ENCODE measurements around the gene NXPH2. TPM values are rescaled to one million over a fixed set of nuclear protein-coding genes. Genes with fewer than 3 reads are reported as not detected.

Gene NXPH2
- total and polyA plus RNA-seq, 2 of the 13 experiments (the other 11 are each of a cell fraction or from before 2014, with no cell fraction given) = not detected

DNA sequence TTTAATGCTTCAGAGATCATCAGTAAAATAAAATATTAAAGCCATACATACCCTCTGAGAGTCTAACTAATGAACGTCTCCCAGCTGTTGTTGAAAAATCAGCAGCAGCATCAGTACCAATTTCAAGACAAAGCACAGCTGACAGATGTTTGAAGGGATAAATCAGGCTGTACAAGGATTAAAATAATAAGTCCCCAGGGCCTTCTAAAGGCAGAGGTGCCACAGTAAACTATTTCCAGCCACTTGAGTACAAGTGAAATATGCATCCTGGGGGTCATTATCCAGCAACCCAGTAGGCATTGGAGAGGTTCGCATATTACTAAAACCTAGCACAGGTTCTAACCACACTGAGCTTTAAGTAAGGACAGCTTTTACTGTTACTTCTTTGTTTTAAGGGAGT, 76.9 kb downstream of the NXPH2 start:
- Histone ChIP-seq H3K9me3 (ENCODE audit: low read length) (no peaks in the 10 kb centered on the region), H4K20me1 (ENCODE audit: insufficient read depth, low read length) (no peaks in the 10 kb centered on the region), H3K4me1 (ENCODE audit: insufficient read depth, low read length) (no peaks in the 10 kb centered on the region), H2AFZ (ENCODE audit: low read length) (no peak overlapping the region), H3K4me3 (replicated peaks in 1 of 3; ENCODE audit: insufficient read depth in 1 of 3, low read depth in 2 of 3, low read length in 3 of 3) (no peak overlapping the region), H3K36me3 (replicated peaks in 1 of 2; ENCODE audit: control insufficient read depth in 1 of 2, insufficient read depth in 2 of 2, low read length in 2 of 2) (no peaks in the 10 kb centered on the region), H3K4me2 (ENCODE audit: low read depth, low read length) (no peak overlapping the region), H3K27me3 (ENCODE audit: control insufficient read depth in 1 of 2, insufficient read depth in 2 of 2, low read length in 2 of 2) (peaks cover 0 to 3% of the 10 kb centered on the region in 2 experiments; a peak in 2 of 5 replicates), H3K27ac (ENCODE audit: extremely low read length, insufficient read depth, low read length) (no peak overlapping the region), H3K79me2 (ENCODE audit: insufficient read depth, low read length) (no peaks in the 10 kb centered on the region), H3K9ac (ENCODE audit: insufficient read depth, low read depth, low read length) (no peak overlapping the region)
- no peak for DNase-seq (ENCODE audit: low spot score)
- BruUV-seq (replicated peaks) = no TSS peak
- in situ Hi-C loops (cut with HindIII; ENCODE audit: extremely low pct_ligation_motif_present, low pct_unique_long_range_greater_than_20kb) (no loop called here), intact Hi-C loops (cut with micrococcal nuclease; ENCODE audit: unreplicated experiment) (no loop called here)
- FAIRE-seq = no peak
- CTCF ChIA-PET (ENCODE audit: low intra/inter-chr PET ratio, low total read pairs) = no interaction called here
- TF ChIP-seq, protein P1, sequence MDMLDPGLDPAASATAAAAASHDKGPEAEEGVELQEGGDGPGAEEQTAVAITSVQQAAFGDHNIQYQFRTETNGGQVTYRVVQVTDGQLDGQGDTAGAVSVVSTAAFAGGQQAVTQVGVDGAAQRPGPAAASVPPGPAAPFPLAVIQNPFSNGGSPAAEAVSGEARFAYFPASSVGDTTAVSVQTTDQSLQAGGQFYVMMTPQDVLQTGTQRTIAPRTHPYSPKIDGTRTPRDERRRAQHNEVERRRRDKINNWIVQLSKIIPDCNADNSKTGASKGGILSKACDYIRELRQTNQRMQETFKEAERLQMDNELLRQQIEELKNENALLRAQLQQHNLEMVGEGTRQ (IDR thresholded peaks at IDR 0.05; ENCODE audit: low read depth, low read length) = no peak
- TF ChIP-seq, protein P1 (CRISPR knock-in tag; IDR thresholded peaks at IDR 0.05; ENCODE audit: borderline replicate concordance) = no peak
- POLR2A ChIA-PET = no interaction called here
- 33% methylated on average over 2 of the region's 2 CpGs for WGBS (ENCODE audit: low lambda C conversion rate)
- no peak for ATAC-seq

DNA sequence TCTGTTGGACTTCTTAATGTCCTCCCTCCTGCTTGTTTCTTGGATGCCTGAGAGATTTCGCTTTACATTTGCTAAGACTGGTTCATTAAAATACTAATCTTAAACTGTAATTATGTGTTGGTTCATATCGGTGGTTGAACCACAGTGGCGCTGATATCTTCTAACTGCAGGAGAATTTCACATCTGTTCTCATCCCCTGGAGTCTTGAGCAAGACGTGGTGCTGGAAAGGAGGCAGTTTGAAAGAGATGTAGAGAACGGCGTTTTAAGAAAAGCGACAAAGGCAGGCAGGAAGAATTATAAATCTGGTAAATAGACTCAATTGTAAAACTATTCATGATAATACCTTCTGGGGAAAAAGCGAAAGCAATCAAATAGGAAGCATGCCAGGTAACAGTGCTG, 79.5 kb downstream of the NXPH2 start:
- Histone ChIP-seq H4K20me1 (ENCODE audit: insufficient read depth, low read length) (no peaks in the 10 kb centered on the region), H3K4me1 (ENCODE audit: insufficient read depth, low read length) (no peaks in the 10 kb centered on the region), H3K27me3 (ENCODE audit: control insufficient read depth in 1 of 2, insufficient read depth in 2 of 2, low read length in 2 of 2) (peaks cover 0 to 3% of the 10 kb centered on the region in 2 experiments; a peak in 1 of 5 replicates), H3K9me3 (ENCODE audit: low read length) (no peaks in the 10 kb centered on the region), H3K9ac (ENCODE audit: insufficient read depth, low read depth, low read length) (no peak overlapping the region), H3K4me3 (replicated peaks in 1 of 3; ENCODE audit: insufficient read depth in 1 of 3, low read depth in 2 of 3, low read length in 3 of 3) (no peak overlapping the region), H3K79me2 (ENCODE audit: insufficient read depth, low read length) (no peaks in the 10 kb centered on the region), H3K4me2 (ENCODE audit: low read depth, low read length) (no peak overlapping the region), H3K36me3 (replicated peaks in 1 of 2; ENCODE audit: control insufficient read depth in 1 of 2, insufficient read depth in 2 of 2, low read length in 2 of 2) (no peaks in the 10 kb centered on the region), H2AFZ (ENCODE audit: low read length) (no peak overlapping the region), H3K27ac (ENCODE audit: extremely low read length, insufficient read depth, low read length) (no peak overlapping the region)
- POLR2A ChIA-PET = no interaction called here
- 66% methylated on average over 8 of the region's 8 CpGs for WGBS (ENCODE audit: low lambda C conversion rate)
- CTCF ChIA-PET (ENCODE audit: low intra/inter-chr PET ratio, low total read pairs) = no interaction called here
- ATAC-seq = no peak
- FAIRE-seq = no peak
- intact Hi-C loops (cut with micrococcal nuclease; ENCODE audit: unreplicated experiment) = no loop called here
- in situ Hi-C loops (cut with HindIII; ENCODE audit: extremely low pct_ligation_motif_present, low pct_unique_long_range_greater_than_20kb) = no loop called here
- DNase-seq (ENCODE audit: low spot score) = no peak
- BruUV-seq (replicated peaks) = no TSS peak
- TF ChIP-seq ZNF772 (CRISPR knock-in tag; IDR thresholded peaks at IDR 0.05) = no peak
- no peak for TF ChIP-seq ZNF703 (CRISPR knock-in tag; IDR thresholded peaks at IDR 0.05; ENCODE audit: borderline replicate concordance)
- TF ChIP-seq DNMT3B (CRISPR knock-in tag; conservative IDR thresholded peaks at IDR 0.05) = no peak
- TF ChIP-seq ZNF24 (IDR thresholded peaks at IDR 0.05) = no peak
- TF ChIP-seq, protein P2, sequence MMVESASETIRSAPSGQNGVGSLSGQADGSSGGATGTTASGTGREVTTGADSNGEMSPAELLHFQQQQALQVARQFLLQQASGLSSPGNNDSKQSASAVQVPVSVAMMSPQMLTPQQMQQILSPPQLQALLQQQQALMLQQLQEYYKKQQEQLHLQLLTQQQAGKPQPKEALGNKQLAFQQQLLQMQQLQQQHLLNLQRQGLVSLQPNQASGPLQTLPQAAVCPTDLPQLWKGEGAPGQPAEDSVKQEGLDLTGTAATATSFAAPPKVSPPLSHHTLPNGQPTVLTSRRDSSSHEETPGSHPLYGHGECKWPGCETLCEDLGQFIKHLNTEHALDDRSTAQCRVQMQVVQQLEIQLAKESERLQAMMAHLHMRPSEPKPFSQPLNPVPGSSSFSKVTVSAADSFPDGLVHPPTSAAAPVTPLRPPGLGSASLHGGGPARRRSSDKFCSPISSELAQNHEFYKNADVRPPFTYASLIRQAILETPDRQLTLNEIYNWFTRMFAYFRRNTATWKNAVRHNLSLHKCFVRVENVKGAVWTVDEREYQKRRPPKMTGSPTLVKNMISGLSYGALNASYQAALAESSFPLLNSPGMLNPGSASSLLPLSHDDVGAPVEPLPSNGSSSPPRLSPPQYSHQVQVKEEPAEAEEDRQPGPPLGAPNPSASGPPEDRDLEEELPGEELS (CRISPR knock-in tag; IDR thresholded peaks at IDR 0.05) = no peak
- no peak for TF ChIP-seq ZNF296 (CRISPR knock-in tag; conservative IDR thresholded peaks at IDR 0.05)
- no peak for TF ChIP-seq ARNT2 (CRISPR knock-in tag; IDR thresholded peaks at IDR 0.05; ENCODE audit: low read depth)
- no peak for TF ChIP-seq PAX8 (CRISPR knock-in tag; IDR thresholded peaks at IDR 0.05; ENCODE audit: borderline replicate concordance)
- TF ChIP-seq ZFP36 (IDR thresholded peaks at IDR 0.05; ENCODE audit: borderline replicate concordance, low read depth, low read length, partially characterized antibody) = no peak
- TF ChIP-seq, protein P3, sequence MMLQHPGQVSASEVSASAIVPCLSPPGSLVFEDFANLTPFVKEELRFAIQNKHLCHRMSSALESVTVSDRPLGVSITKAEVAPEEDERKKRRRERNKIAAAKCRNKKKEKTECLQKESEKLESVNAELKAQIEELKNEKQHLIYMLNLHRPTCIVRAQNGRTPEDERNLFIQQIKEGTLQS (CRISPR knock-in tag; IDR thresholded peaks at IDR 0.05) = no peak
- no peak for TF ChIP-seq HMGA1 (CRISPR knock-in tag; conservative IDR thresholded peaks at IDR 0.05)
- no peak for TF ChIP-seq ZNF891 (CRISPR knock-in tag; IDR thresholded peaks at IDR 0.05)

All from HepG2 (cell line).